DOHH2 (cell line): Measurements from ENCODE around the gene USH2A.

Source experiments
- EZH2phosphoT487 ChIP-seq: fragments of 200-600 bp; sonication (generic); IDR thresholded peaks from 2 replicates; pipeline ENCODE4 v1.6.1; 2017; ENCODE audit warnings: borderline replicate concordance, mild to moderate bottlenecking, antibody characterized with exemption, low read length, moderate library complexity, mixed read lengths
- TF ChIP-seq, protein P1 (sequence below): fragments of 200-600 bp; sonication (generic); IDR thresholded peaks from one replicate; pipeline ENCODE4 v1.5.1; 2014; ENCODE audit warnings: antibody characterized with exemption, mild to moderate bottlenecking, low read depth, low read length; ENCODE audit not compliant: poor library complexity, severe bottlenecking

DNA sequence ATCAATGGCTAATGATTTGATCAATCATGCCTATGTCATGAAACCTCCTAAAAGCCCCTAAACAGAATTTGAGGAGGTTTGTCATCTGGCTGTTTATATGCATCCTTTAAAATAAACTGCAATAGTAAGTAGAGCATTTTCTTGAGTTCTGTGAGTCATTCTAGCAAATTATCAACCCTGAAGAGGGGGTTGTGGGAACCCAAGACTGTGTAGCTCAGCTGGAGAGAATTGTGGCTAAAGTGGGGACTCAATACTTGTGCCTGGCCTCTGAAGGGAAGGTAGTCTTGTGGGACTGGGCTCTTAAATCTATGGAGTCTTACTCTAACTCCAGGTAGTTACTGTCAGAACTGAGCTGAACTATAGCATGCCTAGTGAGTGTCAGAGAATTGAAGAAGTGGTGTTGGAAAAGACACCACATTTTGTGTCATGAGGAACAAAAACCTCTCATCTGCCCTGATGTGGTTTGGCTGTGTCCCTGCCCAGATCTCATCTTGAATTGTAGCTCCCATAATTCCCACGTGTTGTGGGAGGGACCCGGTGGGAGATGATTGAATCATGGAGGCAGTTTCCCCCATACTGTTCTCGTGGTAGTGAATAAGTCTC, 402.4 kb downstream of the USH2A start:
- TF ChIP-seq, protein P1, sequence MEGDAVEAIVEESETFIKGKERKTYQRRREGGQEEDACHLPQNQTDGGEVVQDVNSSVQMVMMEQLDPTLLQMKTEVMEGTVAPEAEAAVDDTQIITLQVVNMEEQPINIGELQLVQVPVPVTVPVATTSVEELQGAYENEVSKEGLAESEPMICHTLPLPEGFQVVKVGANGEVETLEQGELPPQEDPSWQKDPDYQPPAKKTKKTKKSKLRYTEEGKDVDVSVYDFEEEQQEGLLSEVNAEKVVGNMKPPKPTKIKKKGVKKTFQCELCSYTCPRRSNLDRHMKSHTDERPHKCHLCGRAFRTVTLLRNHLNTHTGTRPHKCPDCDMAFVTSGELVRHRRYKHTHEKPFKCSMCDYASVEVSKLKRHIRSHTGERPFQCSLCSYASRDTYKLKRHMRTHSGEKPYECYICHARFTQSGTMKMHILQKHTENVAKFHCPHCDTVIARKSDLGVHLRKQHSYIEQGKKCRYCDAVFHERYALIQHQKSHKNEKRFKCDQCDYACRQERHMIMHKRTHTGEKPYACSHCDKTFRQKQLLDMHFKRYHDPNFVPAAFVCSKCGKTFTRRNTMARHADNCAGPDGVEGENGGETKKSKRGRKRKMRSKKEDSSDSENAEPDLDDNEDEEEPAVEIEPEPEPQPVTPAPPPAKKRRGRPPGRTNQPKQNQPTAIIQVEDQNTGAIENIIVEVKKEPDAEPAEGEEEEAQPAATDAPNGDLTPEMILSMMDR = no peak
- no peak for TF ChIP-seq EZH2phosphoT487
